ENCODE results near the gene ZNRF2.

DNA sequence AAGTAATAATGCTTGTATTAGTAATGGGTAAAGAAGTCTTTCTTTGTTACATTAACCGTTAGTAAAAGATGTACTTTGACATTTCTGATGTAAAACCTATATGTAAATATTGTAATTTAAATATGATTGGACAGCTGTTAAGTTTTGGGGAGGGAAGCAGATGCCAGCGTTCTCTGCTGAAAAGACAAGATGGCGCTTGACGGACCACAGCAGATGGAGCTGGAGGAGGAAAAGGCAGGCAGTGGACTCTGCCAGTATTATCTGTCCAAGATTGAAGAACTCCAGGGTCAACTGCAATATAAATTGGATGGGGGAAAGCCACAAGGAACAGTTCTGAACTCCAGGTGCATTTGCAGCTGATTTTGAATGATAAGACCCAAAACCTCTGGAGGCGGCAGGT is 86.9 kb downstream of the ZNRF2 start:
- TF ChIP-seq, protein P1, sequence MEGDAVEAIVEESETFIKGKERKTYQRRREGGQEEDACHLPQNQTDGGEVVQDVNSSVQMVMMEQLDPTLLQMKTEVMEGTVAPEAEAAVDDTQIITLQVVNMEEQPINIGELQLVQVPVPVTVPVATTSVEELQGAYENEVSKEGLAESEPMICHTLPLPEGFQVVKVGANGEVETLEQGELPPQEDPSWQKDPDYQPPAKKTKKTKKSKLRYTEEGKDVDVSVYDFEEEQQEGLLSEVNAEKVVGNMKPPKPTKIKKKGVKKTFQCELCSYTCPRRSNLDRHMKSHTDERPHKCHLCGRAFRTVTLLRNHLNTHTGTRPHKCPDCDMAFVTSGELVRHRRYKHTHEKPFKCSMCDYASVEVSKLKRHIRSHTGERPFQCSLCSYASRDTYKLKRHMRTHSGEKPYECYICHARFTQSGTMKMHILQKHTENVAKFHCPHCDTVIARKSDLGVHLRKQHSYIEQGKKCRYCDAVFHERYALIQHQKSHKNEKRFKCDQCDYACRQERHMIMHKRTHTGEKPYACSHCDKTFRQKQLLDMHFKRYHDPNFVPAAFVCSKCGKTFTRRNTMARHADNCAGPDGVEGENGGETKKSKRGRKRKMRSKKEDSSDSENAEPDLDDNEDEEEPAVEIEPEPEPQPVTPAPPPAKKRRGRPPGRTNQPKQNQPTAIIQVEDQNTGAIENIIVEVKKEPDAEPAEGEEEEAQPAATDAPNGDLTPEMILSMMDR (IDR thresholded peaks at IDR 0.05) = no peak
- TF ChIP-seq POLR2AphosphoS5 (IDR thresholded peaks at IDR 0.05) (no peak), EP300 (IDR thresholded peaks at IDR 0.05) (no peak), POLR2A (IDR thresholded peaks at IDR 0.05) (no peak)
